Upper lobe of left lung (tissue), 6 donors: Measurements from ENCODE around the gene MAJIN. TPM values are rescaled to one million over a fixed set of nuclear protein-coding genes. Genes with fewer than 3 reads are reported as not detected.

Experiments
- ATAC-seq, 2 donors: fragments of 200-7000 bp; cut with Tn5 transposase; one replicate each; pipeline ENCODE4 v1.9.1; 2022; ENCODE audit warnings: mild to moderate bottlenecking in 2 of 2, moderate library complexity in 2 of 2; ENCODE audit not compliant: low FRiP score in 2 of 2
- DNase-seq, 2 donors: peaks; one replicate each; pipeline ENCODE4 v3.0.0-alpha.2; 2019 to 2020
- H3K27ac ChIP-seq, 4 donors: fragments of 200-600 bp; sonication (generic); one replicate each; pipeline ENCODE4 v1.5.1; 2016 to 2019
- H3K27me3 ChIP-seq, 4 donors: fragments of 200-600 bp; sonication (generic); one replicate each; pipeline ENCODE4 v1.5.1; 2017 to 2019
- H3K36me3 ChIP-seq, 4 donors: fragments of 200-600 bp; sonication (generic); one replicate each; pipeline ENCODE4 v1.5.1; 2016 to 2019
- H3K4me1 ChIP-seq, 4 donors: fragments of 200-600 bp; sonication (generic); one replicate each; pipeline ENCODE4 v1.5.1; 2018 to 2019
- H3K4me3 ChIP-seq, 4 donors: fragments of 200-600 bp; sonication (generic); one replicate each; pipeline ENCODE4 v1.5.1; 2017 to 2019; ENCODE audit warnings: mild to moderate bottlenecking in 2 of 4, moderate library complexity in 1 of 4
- H3K9me3 ChIP-seq, 4 donors: fragments of 200-600 bp; sonication (generic); one replicate each; pipeline ENCODE4 v1.5.1; 2018 to 2019
- CTCF ChIP-seq, 6 experiments: fragments of 450-650 bp in 4 of 6; fragments of 200-600 bp in 2 of 6; sonication (generic) in 2 of 6; IDR thresholded peaks; one replicate each; pipeline ENCODE4 v1.5.1; 2016 to 2019; ENCODE audit warnings: antibody characterized with exemption in 6 of 6
- EP300 ChIP-seq, 4 donors: sonication (generic); formaldehyde crosslinking; IDR thresholded peaks; one replicate each; pipeline ENCODE4 v1.5.1; 2017; ENCODE audit warnings: antibody characterized with exemption in 4 of 4, control low read depth in 2 of 4
- POLR2A ChIP-seq, 4 donors: fragments of 450-650 bp; IDR thresholded peaks; one replicate each; pipeline ENCODE4 v1.5.1; 2016 to 2017; ENCODE audit warnings: antibody characterized with exemption in 4 of 4, mild to moderate bottlenecking in 2 of 4
- POLR2AphosphoS5 ChIP-seq, 2 donors: sonication (generic); formaldehyde crosslinking; IDR thresholded peaks; one replicate each; pipeline ENCODE4 v1.5.1; 2017; ENCODE audit warnings: antibody characterized with exemption in 2 of 2
- WGBS, 2 donors: methylation state at CpG; one replicate each; pipeline ENCODE4 v1.1.5; 2017 to 2018; 5-methylcytosine and 5-hydroxymethylcytosine counted together
- small RNA-seq, 4 donors: library from RNA; depleted of rRNA; stranded (forward); fragments of <200 nt; gene quantifications; one replicate each; pipeline ENCODE3, GENCODE V24; 2016
- total RNA-seq, 6 donors: library from RNA; depleted of rRNA in 4 of 6; stranded (reverse); fragments of >200 nt in 4 of 6; gene quantifications; one replicate each; pipeline versions ENCODE4 v1.1.0 to v1.2.1, GENCODE V29; 2016 to 2021
- donor health status: DM: no; HTN: no; CAD: no; lungs with moderate emphysema.
- donor health status: DM: no; HTN: yes; CAD: no; lungs with severe emphysema.

The MAJIN gene
- total RNA-seq, 6 donors from 2014 or later = 0.15 TPM; not detected in 5

GRCh38 chr11:64891215-64891848, 80.6 kb downstream of the MAJIN start:
- Histone ChIP-seq H3K9me3 (no peaks in the 10 kb centered on the region), H3K4me3 (no peak overlapping the region), H3K36me3 (peaks cover 0 to 17% (median 8%) of the 10 kb centered on the region in 4 donors), H3K27me3 (no peaks in the 10 kb centered on the region), H3K27ac (no peak overlapping the region), H3K4me1 (peaks cover 19 to 36% (median 23%) of the 10 kb centered on the region in 4 donors)
- 81 to 93% methylated on average over 10 to 25 of the region's 25 CpGs for WGBS, 2 donors
- peak in 1 of 2 donors; percentile 58 for DNase-seq
- TF ChIP-seq POLR2AphosphoS5 (IDR thresholded peaks at IDR 0.05) (no peak), CTCF (IDR thresholded peaks at IDR 0.05) (no peak), EP300 (IDR thresholded peaks at IDR 0.05) (no peak), POLR2A (IDR thresholded peaks at IDR 0.05) (no peak)
- ATAC-seq = no peak

- H3K27ac ChIP-seq = no peak overlapping the region
- no peaks in the 10 kb centered on the region for H3K27me3 ChIP-seq
- no peak overlapping the region for H3K4me3 ChIP-seq
- H3K36me3 ChIP-seq = peaks cover 0 to 9% (median 4%) of the 10 kb centered on the region in 4 donors
- WGBS, 2 donors = 91 to 97% methylated on average over 7 of the region's 7 CpGs
- DNase-seq (peak in 1 of 2 donors; percentile 41), ATAC-seq (no peak)
- H3K4me1 ChIP-seq = peaks cover 21 to 41% (median 26%) of the 10 kb centered on the region in 4 donors
- no peak for TF ChIP-seq CTCF (IDR thresholded peaks at IDR 0.05)
- no peak for TF ChIP-seq POLR2AphosphoS5 (IDR thresholded peaks at IDR 0.05)
- TF ChIP-seq EP300 (IDR thresholded peaks at IDR 0.05) = no peak
- no peak for TF ChIP-seq POLR2A (IDR thresholded peaks at IDR 0.05)
- no peaks in the 10 kb centered on the region for H3K9me3 ChIP-seq
These were observed 81.4 kb downstream of the MAJIN start for GRCh38 chr11:64890522-64890939.

- ATAC-seq = no peak
These were observed 83.0 kb downstream of the MAJIN start for GRCh38 chr11:64888729-64889511.

DNA sequence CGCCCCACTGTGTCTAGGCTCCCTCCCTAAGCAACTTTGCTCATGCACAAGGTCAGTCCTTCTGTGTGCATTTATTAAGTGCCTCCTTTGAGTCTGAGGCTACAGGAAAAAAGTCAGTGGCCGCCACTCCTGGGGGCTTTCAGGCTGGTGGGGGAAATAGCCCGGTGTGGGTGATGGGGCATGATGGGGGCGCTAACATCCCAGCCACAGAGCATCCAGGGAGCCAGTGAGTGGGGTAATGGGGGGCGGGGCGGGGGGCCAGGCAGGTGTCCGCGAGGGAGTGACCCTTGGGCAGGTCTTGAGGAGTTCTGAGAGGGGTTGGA, 83.5 kb downstream of the MAJIN start:
- peak in 1 of 2 donors; percentile 21 for DNase-seq
- 49 to 73% methylated on average over 6 to 7 of the region's 8 CpGs for WGBS, 2 donors
- Histone ChIP-seq H3K27me3 (no peaks in the 10 kb centered on the region), H3K27ac (peak overlapping the region in 2 of 4 donors; percentile 77 to 87), H3K4me3 (peak overlapping the region in 2 of 4 donors; percentile 32), H3K36me3 (no peaks in the 10 kb centered on the region), H3K4me1 (peaks cover 16 to 27% (median 22%) of the 10 kb centered on the region in 4 donors), H3K9me3 (no peaks in the 10 kb centered on the region)
- ATAC-seq = no peak
- TF ChIP-seq POLR2A (IDR thresholded peaks at IDR 0.05) = no peak
- TF ChIP-seq POLR2AphosphoS5 (IDR thresholded peaks at IDR 0.05) = no peak
- no peak for TF ChIP-seq CTCF (IDR thresholded peaks at IDR 0.05)

More at GRCh38 chr11:64888729-64889511, 83.0 kb downstream of the MAJIN start:
- Histone ChIP-seq H3K27me3 (no peaks in the 10 kb centered on the region), H3K9me3 (no peaks in the 10 kb centered on the region), H3K36me3 (no peaks in the 10 kb centered on the region), H3K4me1 (peaks cover 22 to 32% (median 26%) of the 10 kb centered on the region in 4 donors), H3K27ac (peak overlapping the region in 1 of 4 donors; percentile 77), H3K4me3 (no peak overlapping the region)
- no peak for TF ChIP-seq POLR2A (IDR thresholded peaks at IDR 0.05)
- no peak for TF ChIP-seq CTCF (IDR thresholded peaks at IDR 0.05)
- TF ChIP-seq EP300 (IDR thresholded peaks at IDR 0.05) = no peak
- TF ChIP-seq POLR2AphosphoS5 (IDR thresholded peaks at IDR 0.05) = no peak
- 68 to 72% methylated on average over 8 to 9 of the region's 9 CpGs for WGBS, 2 donors
- peak in 1 of 2 donors; percentile 50 for DNase-seq

Small RNA genes lying within 50 kb of the gene (small RNA-seq; reads per million reads assigned to genes)
- gene MIR6749 = 0 to 0.43 (median 0.12) reads per million in 4 donors
- gene MIR6750 = 0 to 0.06 (median 0) reads per million in 4 donors
- gene MIR6879 = 0 to 0.44 (median 0) reads per million in 4 donors

Other genes starting within 250 kb of the MAJIN start
- 10 to 100 TPM in 1 of 6 donors, 1 to 10 TPM in 2, under 1 TPM in 1, not detected in 2; 0.59 to 21.6 (median 2.9) TPM for gene NRXN2, start 248.9 kb downstream of the MAJIN start, total RNA-seq
- 10 to 100 TPM; 20.5 to 80.7 (median 33.9) TPM for gene RASGRP2, start 228.0 kb downstream of the MAJIN start, total RNA-seq
- 1 to 10 TPM; 1.0 to 3.7 (median 1.5) TPM for gene PYGM, start 212.1 kb downstream of the MAJIN start, total RNA-seq
- gene SF1, start 193.6 kb downstream of the MAJIN start, total RNA-seq = 100 to 1,000 TPM; 231 to 625 (median 265) TPM
- gene MAP4K2, start 168.9 kb downstream of the MAJIN start, total RNA-seq = 10 to 100 TPM; 19.0 to 84.7 (median 29.2) TPM
- gene MEN1, start 161.6 kb downstream of the MAJIN start, total RNA-seq = 10 to 100 TPM; 15.4 to 47.1 (median 24.4) TPM
- 10 to 100 TPM; 21.6 to 62.4 (median 26.0) TPM for gene CDC42BPG, start 127.5 kb downstream of the MAJIN start, total RNA-seq
- gene EHD1, start 93.5 kb downstream of the MAJIN start, total RNA-seq = 100 to 1,000 TPM in 4 of 6 donors, 10 to 100 TPM in 2; 43.0 to 167 (median 103) TPM
- gene ATG2A, start 54.9 kb downstream of the MAJIN start, total RNA-seq = 10 to 100 TPM; 24.6 to 59.2 (median 33.3) TPM
- 10 to 100 TPM; 21.0 to 48.1 (median 27.5) TPM for gene PPP2R5B, start 47.4 kb downstream of the MAJIN start, total RNA-seq
- not detected for gene GPHA2, start 36.2 kb downstream of the MAJIN start, total RNA-seq
- 10 to 100 TPM in 1 of 6 donors, 1 to 10 TPM in 5; 1.7 to 36.7 (median 6.0) TPM for gene BATF2, start 24.9 kb upstream of the MAJIN start, total RNA-seq
- 100 to 1,000 TPM in 1 of 6 donors, 10 to 100 TPM in 5; 41.9 to 113 (median 81.2) TPM for gene ARL2, start 42.1 kb upstream of the MAJIN start, total RNA-seq
- gene SNX15, start 55.3 kb upstream of the MAJIN start, total RNA-seq = 10 to 100 TPM; 14.7 to 32.1 (median 21.2) TPM
- gene SAC3D1, start 69.1 kb upstream of the MAJIN start, total RNA-seq = 10 to 100 TPM in 5 of 6 donors, 1 to 10 TPM in 1; 9.1 to 18.9 (median 14.5) TPM
- gene NAALADL1, start 86.4 kb upstream of the MAJIN start, total RNA-seq = 10 to 100 TPM in 2 of 6 donors, 1 to 10 TPM in 4; 5.9 to 27.2 (median 9.1) TPM
- 1 to 10 TPM; 1.0 to 4.4 (median 1.8) TPM for gene CDCA5, start 111.9 kb upstream of the MAJIN start, total RNA-seq
- 10 to 100 TPM; 21.4 to 39.8 (median 34.6) TPM for gene ZFPL1, start 112.1 kb upstream of the MAJIN start, total RNA-seq
- gene VPS51, start 124.1 kb upstream of the MAJIN start, total RNA-seq = 100 to 1,000 TPM; 102 to 531 (median 175) TPM
- 10 to 100 TPM; 36.8 to 82.7 (median 45.5) TPM for gene TM7SF2, start 139.8 kb upstream of the MAJIN start, total RNA-seq
- 10 to 100 TPM; 12.6 to 28.5 (median 15.2) TPM for gene ZNHIT2, start 145.6 kb upstream of the MAJIN start, total RNA-seq
- gene FAU, start 150.0 kb upstream of the MAJIN start, total RNA-seq = 1,000 to 10,000 TPM in 1 of 6 donors, 100 to 1,000 TPM in 5; 405 to 1,014 (median 590) TPM
- 10 to 100 TPM; 15.7 to 78.6 (median 57.1) TPM for gene MRPL49, start 150.2 kb upstream of the MAJIN start, total RNA-seq
- gene SYVN1, start 162.4 kb upstream of the MAJIN start, total RNA-seq = 10 to 100 TPM; 31.1 to 70.6 (median 50.0) TPM
- not detected for gene SPDYC, start 198.1 kb upstream of the MAJIN start, total RNA-seq
- gene CAPN1, start 209.8 kb upstream of the MAJIN start, total RNA-seq = 100 to 1,000 TPM; 152 to 327 (median 235) TPM